Left ventricle myocardium inferior (tissue), 1 donor: ENCODE data around the gene NR1H4. TPM values are rescaled to one million over a fixed set of nuclear protein-coding genes. Genes with fewer than 3 reads are reported as not detected.

Experiments
- DNase-seq: peaks from one replicate; pipeline ENCODE4 v3.0.0-alpha.2; 2020
- H3K27ac ChIP-seq: fragments of 200-600 bp; replicated peaks from 2 replicates; pipeline ENCODE4 v1.8.0; 2021
- H3K27me3 ChIP-seq: fragments of 200-600 bp; 2 replicates; pipeline ENCODE4 v1.8.0; 2021; ENCODE audit warnings: low read depth
- H3K36me3 ChIP-seq: fragments of 200-600 bp; 2 replicates; pipeline ENCODE4 v1.8.0; 2021
- H3K4me1 ChIP-seq: fragments of 200-600 bp; 2 replicates; pipeline ENCODE4 v1.8.0; 2021
- H3K4me3 ChIP-seq: fragments of 200-600 bp; 2 replicates; pipeline ENCODE4 v1.8.0; 2021; ENCODE audit warnings: mild to moderate bottlenecking, moderate library complexity
- H3K9me3 ChIP-seq: fragments of 200-600 bp; replicated peaks from 2 replicates; pipeline ENCODE4 v1.8.0; 2021
- CTCF ChIP-seq: fragments of 200-600 bp; IDR thresholded peaks from 2 replicates; pipeline ENCODE4 v1.8.0; 2021; ENCODE audit warnings: antibody characterized with exemption, mild to moderate bottlenecking, borderline replicate concordance
- intact Hi-C: fragments of 100-400 bp; cut with micrococcal nuclease; formaldehyde crosslinking; loops from one replicate; pipeline ENCODE4 v1.11.0; 2022
- total RNA-seq: library from RNA; stranded (reverse); fragmentation: NEBNext Ultra II Directional; extraction: Animal tissue kit (Norgen Biotek cat#: 25700); gene quantifications from one replicate; pipeline ENCODE4 v1.2.1, GENCODE V29; 2021
- donor health status: DM: no; HTN: yes; CAD: no; lungs with severe emphysema.

The NR1H4 gene
- total RNA-seq, 1 donor from 2014 or later = not detected

- no peak for DNase-seq
- no peak overlapping the region for H3K4me3 ChIP-seq
- no peaks in the 10 kb centered on the region for H3K4me1 ChIP-seq
- H3K27ac ChIP-seq = no peak overlapping the region
- no peaks in the 10 kb centered on the region for H3K27me3 ChIP-seq
- no peaks in the 10 kb centered on the region for H3K9me3 ChIP-seq
- intact Hi-C loops = no loop called here
- no peak for TF ChIP-seq CTCF
- H3K36me3 ChIP-seq = no peaks in the 10 kb centered on the region
Measured at GRCh38 chr12:100508751-100509150, 35.1 kb downstream of the NR1H4 start.

- Histone ChIP-seq H3K9me3 (peaks cover 11% of the 10 kb centered on the region), H3K27ac (no peak overlapping the region), H3K27me3 (no peaks in the 10 kb centered on the region), H3K4me1 (no peaks in the 10 kb centered on the region), H3K36me3 (no peaks in the 10 kb centered on the region), H3K4me3 (no peak overlapping the region)
- no peak for DNase-seq
- intact Hi-C loops = no loop called here
- no peak for TF ChIP-seq CTCF
Measured at GRCh38 chr12:100512692-100513091, 39.0 kb downstream of the NR1H4 start.

GRCh38 chr12:100515968-100516367, 42.3 kb downstream of the NR1H4 start:
- peaks cover 11% of the 10 kb centered on the region for H3K9me3 ChIP-seq
- intact Hi-C loops = no loop called here
- H3K27ac ChIP-seq = no peak overlapping the region
- H3K4me1 ChIP-seq = no peaks in the 10 kb centered on the region
- H3K27me3 ChIP-seq = no peaks in the 10 kb centered on the region
- H3K4me3 ChIP-seq = no peak overlapping the region
- no peaks in the 10 kb centered on the region for H3K36me3 ChIP-seq
- no peak for TF ChIP-seq CTCF
- DNase-seq = no peak

- H3K36me3 ChIP-seq = no peaks in the 10 kb centered on the region
- intact Hi-C loops = no loop called here
- H3K9me3 ChIP-seq = peaks cover 11% of the 10 kb centered on the region
- peaks cover 7% of the 10 kb centered on the region for H3K27me3 ChIP-seq
- H3K4me1 ChIP-seq = no peaks in the 10 kb centered on the region
- no peak overlapping the region for H3K4me3 ChIP-seq
- H3K27ac ChIP-seq = no peak overlapping the region
- TF ChIP-seq CTCF = no peak
- DNase-seq = no peak
Measured at GRCh38 chr12:100518376-100518775, 44.7 kb downstream of the NR1H4 start.

- peaks cover 11% of the 10 kb centered on the region for H3K9me3 ChIP-seq
- DNase-seq = no peak
- intact Hi-C loops = no loop called here
- no peak overlapping the region for H3K4me3 ChIP-seq
- peaks cover 11% of the 10 kb centered on the region for H3K27me3 ChIP-seq
- H3K27ac ChIP-seq = no peak overlapping the region
- H3K36me3 ChIP-seq = no peaks in the 10 kb centered on the region
- no peak for TF ChIP-seq CTCF
- H3K4me1 ChIP-seq = no peaks in the 10 kb centered on the region
Measured at GRCh38 chr12:100520048-100520769, 46.5 kb downstream of the NR1H4 start.
